ENCODE data around the gene FBXL5. TPM values are rescaled to one million over a fixed set of nuclear protein-coding genes. Genes with fewer than 3 reads are reported as not detected.

The FBXL5 gene
- total and polyA plus RNA-seq, 2 donors (not counting 1 experiment from before 2014, with no cell fraction given): 52.9 to 131 TPM

GRCh38 chr4:15673337-15673736, 18.2 kb upstream of the FBXL5 start:
- H3K4me3 ChIP-seq (replicated peaks in 1 of 4; ENCODE audit: control extremely low read depth in 1 of 4, insufficient read depth in 1 of 4, low read depth in 3 of 4, low read length in 4 of 4): no peak overlapping the region

DNA sequence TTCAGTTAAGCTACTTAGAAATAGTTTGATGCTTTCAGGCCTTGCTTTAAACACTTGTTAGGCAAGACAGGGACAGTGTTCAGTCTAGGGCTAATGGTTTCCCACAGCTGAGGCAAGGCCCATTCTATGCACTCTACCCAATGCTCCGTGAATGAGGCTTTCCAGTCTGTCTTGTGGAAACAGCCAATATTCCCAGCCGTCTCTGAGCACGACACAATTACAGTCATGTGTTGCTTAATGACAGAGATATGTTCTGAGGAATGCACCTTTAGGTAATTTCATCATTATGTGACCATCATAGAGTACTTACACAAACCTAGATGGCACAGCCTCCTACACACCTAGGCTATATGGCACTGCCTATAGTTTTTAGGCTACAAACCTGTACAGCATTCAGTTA, 16.9 kb upstream of the FBXL5 start:
- H3K79me2 ChIP-seq (ENCODE audit: control insufficient read depth, insufficient read depth, low read length): peaks cover 67% of the 10 kb centered on the region
- H3K27ac ChIP-seq (ENCODE audit: insufficient read depth, low read length): no peak overlapping the region
- TF ChIP-seq CTCF (conservative IDR thresholded peaks at IDR 0.05 in 1 of 2, IDR thresholded peaks at IDR 0.05 in 1 of 2; ENCODE audit: low read depth in 1 of 2, low read length in 2 of 2) (no peak), EZH2 (IDR thresholded peaks at IDR 0.05; ENCODE audit: low read length, missing control alignments) (no peak)
- no peaks in the 10 kb centered on the region for H3K9me3 ChIP-seq (ENCODE audit: control insufficient read depth, insufficient read depth, low read depth, low read length)
- H2AFZ ChIP-seq (ENCODE audit: low read length): no peak overlapping the region
- no peak overlapping the region for H3K9ac ChIP-seq (ENCODE audit: insufficient read depth, low read length)
- H3K27me3 ChIP-seq (ENCODE audit: control insufficient read depth, insufficient read depth, low read length): no peaks in the 10 kb centered on the region
- no peaks in the 10 kb centered on the region for H4K20me1 ChIP-seq (ENCODE audit: control insufficient read depth, extremely low read depth, insufficient read depth, low read length)
- DNase-seq (ENCODE audit: low read depth in 2 of 2): no peak
- peaks cover 2% of the 10 kb centered on the region for H3K4me1 ChIP-seq (ENCODE audit: control insufficient read depth, extremely low read depth, insufficient read depth, low read length)
- H3K4me3 ChIP-seq (replicated peaks in 1 of 4; ENCODE audit: control extremely low read depth in 1 of 4, insufficient read depth in 1 of 4, low read depth in 3 of 4, low read length in 4 of 4): no peak overlapping the region
- H3K4me2 ChIP-seq (ENCODE audit: extremely low read depth, insufficient read depth, low read length): no peak overlapping the region
- no peaks in the 10 kb centered on the region for H3K36me3 ChIP-seq (ENCODE audit: control insufficient read depth, insufficient read depth, low read length)

More at GRCh38 chr4:15673337-15673736, 18.2 kb upstream of the FBXL5 start:
- Histone ChIP-seq H3K4me2 (ENCODE audit: extremely low read depth, insufficient read depth, low read length) (no peak overlapping the region), H3K9me3 (ENCODE audit: control insufficient read depth, insufficient read depth, low read depth, low read length) (no peaks in the 10 kb centered on the region), H3K4me1 (ENCODE audit: control insufficient read depth, extremely low read depth, insufficient read depth, low read length) (peaks cover 10% of the 10 kb centered on the region), H4K20me1 (ENCODE audit: control insufficient read depth, extremely low read depth, insufficient read depth, low read length) (no peaks in the 10 kb centered on the region), H3K27ac (ENCODE audit: insufficient read depth, low read length) (no peak overlapping the region), H3K9ac (ENCODE audit: insufficient read depth, low read length) (no peak overlapping the region), H3K79me2 (ENCODE audit: control insufficient read depth, insufficient read depth, low read length) (peaks cover 77% of the 10 kb centered on the region), H3K36me3 (ENCODE audit: control insufficient read depth, insufficient read depth, low read length) (no peaks in the 10 kb centered on the region), H3K27me3 (ENCODE audit: control insufficient read depth, insufficient read depth, low read length) (no peaks in the 10 kb centered on the region), H2AFZ (ENCODE audit: low read length) (no peak overlapping the region)
- TF ChIP-seq CTCF (conservative IDR thresholded peaks at IDR 0.05 in 1 of 2, IDR thresholded peaks at IDR 0.05 in 1 of 2; ENCODE audit: low read depth in 1 of 2, low read length in 2 of 2): no peak
- TF ChIP-seq EZH2 (IDR thresholded peaks at IDR 0.05; ENCODE audit: low read length, missing control alignments): no peak
- DNase-seq (ENCODE audit: low read depth in 2 of 2): no peak

DNA sequence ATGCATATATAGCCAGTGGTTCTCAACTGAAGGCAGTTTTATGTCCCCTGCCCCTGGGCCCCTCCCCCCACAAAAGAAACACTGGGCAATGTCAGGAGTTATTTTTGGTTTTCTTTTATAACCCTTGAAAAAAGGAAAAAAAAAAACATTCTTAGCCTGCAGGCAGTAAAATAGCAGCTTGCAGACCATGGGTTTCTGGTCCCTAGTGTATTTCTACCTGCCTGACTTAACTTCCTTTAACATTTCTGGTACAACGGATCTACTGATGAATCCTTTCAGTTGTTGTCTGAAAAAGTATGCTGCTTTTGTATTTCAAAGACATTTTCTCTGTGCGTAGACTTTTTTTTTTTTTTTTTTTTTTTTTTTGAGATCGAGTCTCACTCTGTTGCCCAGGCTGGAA, 15.4 kb upstream of the FBXL5 start:
- Histone ChIP-seq H3K27ac (ENCODE audit: insufficient read depth, low read length) (no peak overlapping the region), H3K9ac (ENCODE audit: insufficient read depth, low read length) (no peak overlapping the region), H3K4me2 (ENCODE audit: extremely low read depth, insufficient read depth, low read length) (no peak overlapping the region), H4K20me1 (ENCODE audit: control insufficient read depth, extremely low read depth, insufficient read depth, low read length) (no peaks in the 10 kb centered on the region), H3K9me3 (ENCODE audit: control insufficient read depth, insufficient read depth, low read depth, low read length) (no peaks in the 10 kb centered on the region), H3K36me3 (ENCODE audit: control insufficient read depth, insufficient read depth, low read length) (no peaks in the 10 kb centered on the region), H3K27me3 (ENCODE audit: control insufficient read depth, insufficient read depth, low read length) (no peaks in the 10 kb centered on the region), H3K4me1 (ENCODE audit: control insufficient read depth, extremely low read depth, insufficient read depth, low read length) (peaks cover 3% of the 10 kb centered on the region), H2AFZ (ENCODE audit: low read length) (no peak overlapping the region), H3K4me3 (replicated peaks in 1 of 4; ENCODE audit: control extremely low read depth in 1 of 4, insufficient read depth in 1 of 4, low read depth in 3 of 4, low read length in 4 of 4) (no peak overlapping the region), H3K79me2 (ENCODE audit: control insufficient read depth, insufficient read depth, low read length) (peaks cover 52% of the 10 kb centered on the region)
- TF ChIP-seq EZH2 (IDR thresholded peaks at IDR 0.05; ENCODE audit: low read length, missing control alignments) (no peak), CTCF (conservative IDR thresholded peaks at IDR 0.05 in 1 of 2, IDR thresholded peaks at IDR 0.05 in 1 of 2; ENCODE audit: low read depth in 1 of 2, low read length in 2 of 2) (no peak)
- no peak for DNase-seq (ENCODE audit: low read depth in 2 of 2)

All from fibroblast of lung (primary cell).